Measurements from ENCODE around the gene CCDC121. TPM values are rescaled to one million over a fixed set of nuclear protein-coding genes. Genes with fewer than 3 reads are reported as not detected.

CCDC121 gene, protein sequence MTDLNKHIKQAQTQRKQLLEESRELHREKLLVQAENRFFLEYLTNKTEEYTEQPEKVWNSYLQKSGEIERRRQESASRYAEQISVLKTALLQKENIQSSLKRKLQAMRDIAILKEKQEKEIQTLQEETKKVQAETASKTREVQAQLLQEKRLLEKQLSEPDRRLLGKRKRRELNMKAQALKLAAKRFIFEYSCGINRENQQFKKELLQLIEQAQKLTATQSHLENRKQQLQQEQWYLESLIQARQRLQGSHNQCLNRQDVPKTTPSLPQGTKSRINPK
- 3.4 to 4.3 TPM (median 3.8 TPM) in 5 replicates for total RNA-seq (2022; extraction: Qiagen RNA extraction)

DNA sequence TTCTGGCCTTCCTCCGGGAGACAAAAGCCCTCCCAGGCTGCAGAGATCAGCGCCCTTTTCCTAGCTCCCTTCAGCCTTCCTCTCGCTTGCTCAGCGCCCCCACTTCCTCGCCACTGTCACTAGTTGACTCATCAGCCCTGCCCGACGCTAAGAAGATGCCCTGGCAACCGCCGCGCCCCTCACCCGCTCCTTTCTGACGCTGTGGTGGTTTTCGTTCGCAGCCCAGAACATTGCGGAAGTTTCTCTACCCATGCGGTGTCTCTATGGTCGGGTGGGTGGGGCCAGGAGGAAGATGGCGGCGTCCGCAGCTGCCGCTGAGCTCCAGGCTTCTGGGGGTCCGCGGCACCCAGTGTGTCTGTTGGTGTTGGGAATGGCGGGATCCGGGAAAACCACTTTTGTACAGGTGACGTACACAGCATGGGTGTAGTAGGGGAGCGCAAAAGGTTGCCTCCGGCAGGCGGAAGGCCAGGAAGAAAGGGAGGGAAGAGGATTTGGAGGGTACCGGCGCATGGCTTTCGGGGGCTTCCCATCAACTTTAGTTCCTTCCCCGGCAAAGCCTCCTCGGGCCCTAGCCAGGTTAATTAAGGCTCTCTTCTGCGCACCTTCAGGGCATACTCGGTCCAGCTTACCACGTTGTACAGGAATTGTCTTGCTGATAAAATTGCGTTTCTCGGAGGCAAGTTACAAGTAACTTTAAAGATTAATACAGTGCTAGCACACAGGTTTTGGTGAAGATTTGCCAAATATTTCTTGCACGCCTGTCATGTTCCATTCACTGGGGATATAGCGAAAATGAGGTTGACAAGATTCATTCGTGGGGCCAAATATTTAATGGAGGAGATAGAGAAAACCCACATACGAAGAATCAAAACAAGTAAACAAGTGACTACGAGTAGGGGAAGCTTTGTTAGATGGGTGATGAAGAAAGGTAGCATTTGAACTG is at the start of gene CCDC121, which contains the start of gene GPN1:
CCDC121 (minus strand) TSS at position 246 of the 943 bp plus-strand sequence. CDS start 1,213 bp downstream, outside the sequence.
GPN1 (plus strand) TSS at position 284 of the 943 bp plus-strand sequence; CDS start at position 293, 9 bp downstream.

DNA sequence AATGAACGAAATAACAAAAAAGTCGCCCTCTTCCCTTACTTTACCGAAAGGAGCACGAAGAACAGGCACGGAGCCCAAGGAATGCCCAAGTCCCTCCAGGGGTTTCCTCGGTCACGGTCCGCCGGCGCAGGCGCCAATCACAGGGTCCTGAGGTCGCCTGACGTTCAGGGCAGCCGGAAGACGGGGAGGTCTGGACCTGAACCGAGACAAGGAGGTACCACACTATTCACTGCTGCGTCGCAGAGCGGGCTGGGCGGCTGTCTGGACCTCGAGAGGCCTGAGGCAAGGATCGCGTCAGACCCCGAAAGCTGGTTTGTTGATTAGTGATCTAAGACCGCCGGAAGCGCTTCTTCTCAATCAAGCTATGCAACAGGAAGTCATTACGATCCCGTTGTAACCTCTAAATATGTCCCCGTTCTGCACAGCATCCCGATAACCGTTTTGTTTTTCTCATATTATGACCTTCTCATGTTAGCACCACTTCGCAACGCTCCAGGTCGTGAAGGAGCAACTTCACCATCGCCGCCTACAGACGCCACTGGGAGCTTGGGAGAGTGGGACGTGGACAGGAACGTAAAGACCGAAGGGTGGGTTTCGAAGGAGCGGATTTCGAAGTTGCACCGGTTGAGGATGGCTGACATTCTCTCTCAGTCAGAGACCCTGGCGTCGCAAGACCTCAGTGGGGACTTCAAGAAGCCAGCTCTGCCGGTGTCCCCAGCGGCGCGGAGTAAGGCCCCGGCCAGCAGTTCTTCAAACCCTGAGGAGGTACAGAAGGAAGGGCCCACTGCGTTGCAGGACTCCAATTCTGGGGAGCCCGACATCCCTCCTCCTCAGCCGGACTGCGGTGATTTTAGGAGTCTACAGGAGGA is 34.7 kb upstream of the CCDC121 start, which contains the start of the genes SLC4A1AP and SUPT7L:
SLC4A1AP (plus strand) TSS at position 605 of the 869 bp plus-strand sequence; CDS start at position 631, 26 bp downstream.
SUPT7L (minus strand) TSS at position 330 of the 869 bp plus-strand sequence. CDS start 1,422 bp downstream, outside the sequence.

DNA sequence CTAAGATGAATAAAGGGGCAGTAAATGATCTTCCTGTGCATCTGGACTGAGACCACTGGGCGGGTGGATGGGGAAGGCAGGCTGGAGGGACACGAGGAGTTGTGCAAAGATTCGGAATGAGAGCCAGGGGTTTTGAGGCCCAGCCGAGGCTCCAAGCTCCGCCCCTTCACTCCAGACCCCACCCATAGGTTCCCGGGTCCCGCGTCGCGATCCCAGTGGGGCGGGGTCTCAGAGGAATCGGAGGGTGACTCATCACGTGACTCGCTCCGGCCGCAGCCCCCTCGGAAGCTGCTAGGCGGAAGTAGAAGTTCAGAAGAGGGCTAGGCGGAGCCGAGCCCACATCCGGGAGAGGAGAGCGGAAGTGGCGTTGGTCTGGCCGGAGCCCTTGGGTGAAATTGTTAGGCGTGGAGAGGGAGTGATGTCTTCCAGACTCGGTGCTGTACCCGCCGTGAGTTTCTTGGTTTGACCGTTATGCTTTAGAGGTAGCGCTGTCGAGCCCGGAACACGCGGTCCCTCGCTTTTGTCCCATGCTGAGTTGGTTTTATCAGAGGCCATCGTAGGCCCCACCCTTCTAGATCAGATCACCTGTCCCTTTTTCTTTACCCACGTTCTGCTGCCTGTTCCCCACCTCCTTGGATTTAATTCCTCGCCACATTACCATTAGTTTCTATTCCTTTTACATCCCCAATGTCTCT is 46.0 kb downstream of the CCDC121 start, which contains the start of gene ZNF512:
ZNF512 (plus strand) TSS at position 348 of the 695 bp plus-strand sequence; CDS start at position 419, 71 bp downstream.

Other genes starting within 250 kb of the CCDC121 start
- gene ZNF513, start 248.3 kb downstream of the CCDC121 start, total RNA-seq (2022; extraction: Qiagen RNA extraction) = 9.7 to 14.7 TPM (median 13.5 TPM) in 5 replicates
- 153 to 166 TPM (median 156 TPM) in 5 replicates for gene PPM1G, start 219.4 kb downstream of the CCDC121 start, total RNA-seq (2022; extraction: Qiagen RNA extraction)
- gene NRBP1, start 200.4 kb downstream of the CCDC121 start, total RNA-seq (2022; extraction: Qiagen RNA extraction) = 123 to 138 TPM (median 130 TPM) in 5 replicates
- gene KRTCAP3, start 186.6 kb downstream of the CCDC121 start, total RNA-seq (2022; extraction: Qiagen RNA extraction) = 0.22 to 0.70 TPM (median 0.42 TPM) in 4 of 5 replicates, not detected in the other
- 6.6 to 9.6 TPM (median 7.2 TPM) in 5 replicates for gene IFT172, start 139.3 kb downstream of the CCDC121 start, total RNA-seq (2022; extraction: Qiagen RNA extraction)
- gene FNDC4, start 133.8 kb downstream of the CCDC121 start, total RNA-seq (2022; extraction: Qiagen RNA extraction) = 3.5 to 5.3 TPM (median 3.8 TPM) in 5 replicates
- 0.12 to 0.36 TPM (median 0.32 TPM) in 3 of 5 replicates, not detected in the others for gene GCKR, start 132.2 kb downstream of the CCDC121 start, total RNA-seq (2022; extraction: Qiagen RNA extraction)
- gene ZNF512, start 46.0 kb downstream of the CCDC121 start, total RNA-seq (2022; extraction: Qiagen RNA extraction) = 14.5 to 18.6 TPM (median 16.5 TPM) in 5 replicates
- 56.4 to 64.7 TPM (median 57.2 TPM) in 5 replicates for gene GPN1, start within 50 bp of the CCDC121 start, total RNA-seq (2022; extraction: Qiagen RNA extraction)
- 27.1 to 32.9 TPM (median 31.2 TPM) in 5 replicates for gene SUPT7L, start 34.6 kb upstream of the CCDC121 start, total RNA-seq (2022; extraction: Qiagen RNA extraction)
- gene SLC4A1AP, start 34.9 kb upstream of the CCDC121 start, total RNA-seq (2022; extraction: Qiagen RNA extraction) = 27.0 to 35.2 TPM (median 29.7 TPM) in 5 replicates
- gene MRPL33, start 142.7 kb upstream of the CCDC121 start, total RNA-seq (2022; extraction: Qiagen RNA extraction) = 311 to 551 TPM (median 325 TPM) in 5 replicates